ENCODE results near the gene SLC6A8.

Gene SLC6A8

GRCh38 chrX:153648358-153649177, 39.2 kb upstream of the SLC6A8 start:
- no peak overlapping the region for H3K4me3 ChIP-seq (ENCODE audit: low read depth in 1 of 2, low read length in 2 of 2)
- no peaks in the 10 kb centered on the region for H3K9me3 ChIP-seq (ENCODE audit: insufficient read depth, low read length, severe bottlenecking)
- no peak overlapping the region for H3K27ac ChIP-seq (ENCODE audit: low read length)
- no peaks in the 10 kb centered on the region for H3K27me3 ChIP-seq (ENCODE audit: insufficient read depth, low read length, poor library complexity)
- no peaks in the 10 kb centered on the region for H4K20me1 ChIP-seq (ENCODE audit: insufficient read depth, low read length)
- H3K4me2 ChIP-seq (ENCODE audit: insufficient read depth, low read length): no peak overlapping the region
- DNase-seq (no peak), ATAC-seq (ENCODE audit: insufficient read depth, low read depth) (no peak)
- H3K36me3 ChIP-seq (ENCODE audit: insufficient read depth, low read length): no peaks in the 10 kb centered on the region
- no peak overlapping the region for H3K9ac ChIP-seq (ENCODE audit: low read depth, low read length)
- no peaks in the 10 kb centered on the region for H3K79me2 ChIP-seq (ENCODE audit: insufficient read depth, low read length)
- no peak for TF ChIP-seq EZH2 (IDR thresholded peaks at IDR 0.05; ENCODE audit: borderline replicate concordance, low read depth, low read length, severe bottlenecking)
- TF ChIP-seq CTCF (IDR thresholded peaks at IDR 0.05; ENCODE audit: borderline replicate concordance, extremely low read depth, low read length, poor library complexity, severe bottlenecking): no peak
- H3K4me1 ChIP-seq (ENCODE audit: insufficient read depth, low read length): no peaks in the 10 kb centered on the region
- no peak overlapping the region for H2AFZ ChIP-seq (ENCODE audit: low read depth, low read length)

GRCh38 chrX:153649178-153649914, 38.4 kb upstream of the SLC6A8 start:
- Histone ChIP-seq H3K4me3 (ENCODE audit: low read depth in 1 of 2, low read length in 2 of 2) (no peak overlapping the region), H3K4me1 (ENCODE audit: insufficient read depth, low read length) (no peaks in the 10 kb centered on the region), H3K4me2 (ENCODE audit: insufficient read depth, low read length) (no peak overlapping the region), H3K27me3 (ENCODE audit: insufficient read depth, low read length, poor library complexity) (no peaks in the 10 kb centered on the region), H3K9me3 (ENCODE audit: insufficient read depth, low read length, severe bottlenecking) (no peaks in the 10 kb centered on the region), H3K36me3 (ENCODE audit: insufficient read depth, low read length) (no peaks in the 10 kb centered on the region), H4K20me1 (ENCODE audit: insufficient read depth, low read length) (no peaks in the 10 kb centered on the region), H3K27ac (ENCODE audit: low read length) (no peak overlapping the region), H3K79me2 (ENCODE audit: insufficient read depth, low read length) (no peaks in the 10 kb centered on the region), H2AFZ (ENCODE audit: low read depth, low read length) (no peak overlapping the region), H3K9ac (ENCODE audit: low read depth, low read length) (no peak overlapping the region)
- TF ChIP-seq EZH2 (IDR thresholded peaks at IDR 0.05; ENCODE audit: borderline replicate concordance, low read depth, low read length, severe bottlenecking) (no peak), CTCF (IDR thresholded peaks at IDR 0.05; ENCODE audit: borderline replicate concordance, extremely low read depth, low read length, poor library complexity, severe bottlenecking) (peak; percentile 52)
- DNase-seq: peak; percentile 42
- peak; percentile 73; the same call in 2 of the 3 replicates for ATAC-seq (ENCODE audit: insufficient read depth, low read depth)

- no peak for ATAC-seq (ENCODE audit: insufficient read depth, low read depth)
- no peaks in the 10 kb centered on the region for H3K27me3 ChIP-seq (ENCODE audit: insufficient read depth, low read length, poor library complexity)
- no peak overlapping the region for H3K4me3 ChIP-seq (ENCODE audit: low read depth in 1 of 2, low read length in 2 of 2)
- no peaks in the 10 kb centered on the region for H3K79me2 ChIP-seq (ENCODE audit: insufficient read depth, low read length)
- H3K4me1 ChIP-seq (ENCODE audit: insufficient read depth, low read length): no peaks in the 10 kb centered on the region
- H3K9me3 ChIP-seq (ENCODE audit: insufficient read depth, low read length, severe bottlenecking): no peaks in the 10 kb centered on the region
- no peak overlapping the region for H3K4me2 ChIP-seq (ENCODE audit: insufficient read depth, low read length)
- TF ChIP-seq CTCF (IDR thresholded peaks at IDR 0.05; ENCODE audit: borderline replicate concordance, extremely low read depth, low read length, poor library complexity, severe bottlenecking) (no peak), EZH2 (IDR thresholded peaks at IDR 0.05; ENCODE audit: borderline replicate concordance, low read depth, low read length, severe bottlenecking) (no peak)
- no peaks in the 10 kb centered on the region for H3K36me3 ChIP-seq (ENCODE audit: insufficient read depth, low read length)
- no peak overlapping the region for H3K9ac ChIP-seq (ENCODE audit: low read depth, low read length)
- no peak for DNase-seq
- no peak overlapping the region for H3K27ac ChIP-seq (ENCODE audit: low read length)
- no peak overlapping the region for H2AFZ ChIP-seq (ENCODE audit: low read depth, low read length)
- H4K20me1 ChIP-seq (ENCODE audit: insufficient read depth, low read length): no peaks in the 10 kb centered on the region
Measured at GRCh38 chrX:153649915-153650782, 37.6 kb upstream of the SLC6A8 start.

All from DND-41 (cell line).